GM23248 (cell line): ENCODE data around the gene EIF3K.

ENCODE experiments used
- EZH2 ChIP-seq: fragments of 200-600 bp; sonication (generic); IDR thresholded peaks from 2 replicates; pipeline ENCODE4 v1.6.1; 2018; ENCODE audit warnings: antibody characterized with exemption, mild to moderate bottlenecking; ENCODE audit not compliant: insufficient read depth, poor library complexity, severe bottlenecking
- EZH2phosphoT487 ChIP-seq: fragments of 200-600 bp; sonication (generic); IDR thresholded peaks from 2 replicates; pipeline ENCODE4 v1.6.1; 2018; ENCODE audit warnings: antibody characterized with exemption, moderate library complexity, mild to moderate bottlenecking, low read depth; ENCODE audit not compliant: insufficient read depth

GRCh38 chr19:38647368-38647965 is 28.5 kb downstream of the EIF3K start, which contains the start of gene ACTN4:
- no peak for TF ChIP-seq EZH2
- TF ChIP-seq EZH2phosphoT487: no peak
